GM10266 (cell line): Measurements from ENCODE around the gene GSG1L.
A peak's percentile ranks its signal among the peaks of the same experiment; 100 is the strongest.

ENCODE experiments used
- DNase-seq: peaks from one replicate; pipeline ENCODE4 v3.0.0; 2012; ENCODE audit errors: extremely low spot score
- TF ChIP-seq, protein P1 (sequence below): IDR thresholded peaks from 2 replicates; pipeline ENCODE4 v1.5.1; 2012; ENCODE audit warnings: mild to moderate bottlenecking, low read depth; ENCODE audit not compliant: control insufficient read depth, insufficient read depth; ENCODE audit errors: missing control alignments

The GSG1L gene

DNA sequence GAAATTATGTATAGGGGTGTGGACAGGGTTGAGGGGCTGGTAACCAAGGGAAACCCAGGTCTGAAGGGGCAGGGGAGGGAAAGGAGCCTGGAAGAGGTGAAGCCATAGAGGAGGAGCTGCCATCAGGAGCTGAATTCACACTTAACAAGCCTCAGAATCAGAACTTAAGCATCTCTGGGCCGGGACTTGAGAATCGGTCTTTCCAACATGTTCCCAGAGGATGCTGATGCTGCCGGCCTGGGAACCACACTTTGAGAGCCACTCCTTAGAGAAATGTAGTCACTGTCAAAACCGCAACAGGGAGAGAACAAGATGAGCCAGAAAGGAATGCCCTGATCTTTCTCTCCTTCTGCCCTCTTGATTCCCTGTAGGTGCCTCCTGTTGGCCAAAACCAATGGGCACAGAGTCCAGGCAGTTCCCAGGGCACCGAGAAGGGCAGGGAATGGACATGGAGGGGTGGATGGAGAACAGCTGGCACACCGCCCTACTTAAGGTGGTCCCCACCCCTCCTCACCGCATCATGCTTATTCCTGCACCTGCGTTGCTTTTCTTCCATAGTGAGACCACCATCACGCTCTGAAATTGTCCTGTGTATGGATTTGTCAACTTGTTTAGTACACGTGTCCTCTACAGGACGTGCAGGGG is 88.5 kb downstream of the GSG1L start:
- TF ChIP-seq, protein P1, sequence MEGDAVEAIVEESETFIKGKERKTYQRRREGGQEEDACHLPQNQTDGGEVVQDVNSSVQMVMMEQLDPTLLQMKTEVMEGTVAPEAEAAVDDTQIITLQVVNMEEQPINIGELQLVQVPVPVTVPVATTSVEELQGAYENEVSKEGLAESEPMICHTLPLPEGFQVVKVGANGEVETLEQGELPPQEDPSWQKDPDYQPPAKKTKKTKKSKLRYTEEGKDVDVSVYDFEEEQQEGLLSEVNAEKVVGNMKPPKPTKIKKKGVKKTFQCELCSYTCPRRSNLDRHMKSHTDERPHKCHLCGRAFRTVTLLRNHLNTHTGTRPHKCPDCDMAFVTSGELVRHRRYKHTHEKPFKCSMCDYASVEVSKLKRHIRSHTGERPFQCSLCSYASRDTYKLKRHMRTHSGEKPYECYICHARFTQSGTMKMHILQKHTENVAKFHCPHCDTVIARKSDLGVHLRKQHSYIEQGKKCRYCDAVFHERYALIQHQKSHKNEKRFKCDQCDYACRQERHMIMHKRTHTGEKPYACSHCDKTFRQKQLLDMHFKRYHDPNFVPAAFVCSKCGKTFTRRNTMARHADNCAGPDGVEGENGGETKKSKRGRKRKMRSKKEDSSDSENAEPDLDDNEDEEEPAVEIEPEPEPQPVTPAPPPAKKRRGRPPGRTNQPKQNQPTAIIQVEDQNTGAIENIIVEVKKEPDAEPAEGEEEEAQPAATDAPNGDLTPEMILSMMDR, result no peak
- DNase-seq, result no peak

DNA sequence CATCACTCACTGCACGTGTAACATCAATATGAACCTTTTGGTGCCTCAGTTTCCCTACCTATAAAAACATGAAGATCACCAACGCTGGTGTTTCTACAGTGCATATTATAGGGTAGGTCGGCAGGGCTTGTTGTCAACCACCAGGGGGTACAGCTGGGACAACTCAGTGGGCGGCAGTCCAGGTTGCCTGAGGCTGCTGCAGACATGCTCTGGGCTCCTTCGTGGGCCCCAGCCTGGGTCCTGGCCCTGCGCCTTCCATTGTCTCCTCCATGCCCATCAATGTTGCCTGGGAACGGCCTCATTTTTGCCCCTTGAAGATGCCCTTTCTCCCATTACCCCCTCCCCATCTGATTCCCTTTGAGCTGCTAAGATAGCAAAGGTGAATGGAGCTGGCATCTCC is 89.8 kb downstream of the GSG1L start:
- TF ChIP-seq, protein P1, result no peak
- DNase-seq, result no peak

- TF ChIP-seq, protein P1, result peak; percentile 79
- peak; percentile 66 for DNase-seq
Observed at GRCh38 chr16:27972500-27972899, 91.0 kb downstream of the GSG1L start.

- no peak for DNase-seq
- TF ChIP-seq, protein P1, result no peak
Observed at GRCh38 chr16:27969574-27969973, 93.9 kb downstream of the GSG1L start.

- DNase-seq, result no peak
- TF ChIP-seq, protein P1, result no peak
Observed at GRCh38 chr16:27967169-27967568, 96.3 kb downstream of the GSG1L start.

- no peak for DNase-seq
Observed at GRCh38 chr16:27966756-27967155, 96.8 kb downstream of the GSG1L start.

DNA sequence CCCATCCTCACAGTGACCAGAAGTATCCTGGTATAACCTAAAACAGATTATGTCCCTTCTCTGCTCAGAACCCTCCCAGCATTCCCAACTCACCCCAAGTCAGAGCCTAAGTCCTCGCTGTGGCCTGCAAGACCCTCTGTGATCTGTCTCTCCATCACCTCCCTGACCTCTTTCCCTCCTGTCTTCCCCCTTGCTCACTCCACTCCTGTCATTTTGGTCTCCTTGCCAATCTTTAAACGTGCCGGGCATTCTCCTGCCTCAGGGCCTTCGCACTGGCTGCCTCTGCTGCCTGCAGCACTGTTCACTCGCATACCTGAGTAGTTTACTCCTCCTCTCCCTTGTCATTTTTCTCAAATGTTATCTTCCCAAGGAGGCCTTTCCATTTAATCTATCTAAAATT is 97.7 kb downstream of the GSG1L start:
- TF ChIP-seq, protein P1, result no peak
- no peak for DNase-seq

More at GRCh38 chr16:27966756-27967155, 96.8 kb downstream of the GSG1L start:
- TF ChIP-seq, protein P1, result no peak
